ENCODE results near the gene GATAD2B. TPM values are rescaled to one million over a fixed set of nuclear protein-coding genes. Genes with fewer than 3 reads are reported as not detected.

GATAD2B gene
- total and polyA plus RNA-seq, 2 donors (not counting 1 experiment from before 2014, with no cell fraction given), result 4.8 to 5.2 TPM

GRCh38 chr1:153936011-153936802, 13.4 kb upstream of the GATAD2B start:
- Histone ChIP-seq H3K4me3 (replicated peaks in 1 of 4; ENCODE audit: control extremely low read depth in 1 of 4, insufficient read depth in 1 of 4, low read depth in 3 of 4, low read length in 4 of 4) (no peak overlapping the region), H3K27me3 (ENCODE audit: control insufficient read depth, insufficient read depth, low read length) (no peaks in the 10 kb centered on the region), H4K20me1 (ENCODE audit: control insufficient read depth, extremely low read depth, insufficient read depth, low read length) (no peaks in the 10 kb centered on the region), H3K27ac (ENCODE audit: insufficient read depth, low read length) (no peak overlapping the region), H3K9ac (ENCODE audit: insufficient read depth, low read length) (no peak overlapping the region), H3K4me1 (ENCODE audit: control insufficient read depth, extremely low read depth, insufficient read depth, low read length) (no peaks in the 10 kb centered on the region), H3K36me3 (ENCODE audit: control insufficient read depth, insufficient read depth, low read length) (peaks cover 26% of the 10 kb centered on the region), H3K9me3 (ENCODE audit: control insufficient read depth, insufficient read depth, low read depth, low read length) (no peaks in the 10 kb centered on the region), H3K79me2 (ENCODE audit: control insufficient read depth, insufficient read depth, low read length) (no peaks in the 10 kb centered on the region), H3K4me2 (ENCODE audit: extremely low read depth, insufficient read depth, low read length) (no peak overlapping the region), H2AFZ (ENCODE audit: low read length) (no peak overlapping the region)
- DNase-seq (ENCODE audit: low read depth in 2 of 2), result no peak
- TF ChIP-seq CTCF (conservative IDR thresholded peaks at IDR 0.05 in 1 of 2, IDR thresholded peaks at IDR 0.05 in 1 of 2; ENCODE audit: low read depth in 1 of 2, low read length in 2 of 2) (no peak), EZH2 (IDR thresholded peaks at IDR 0.05; ENCODE audit: low read length, missing control alignments) (no peak)

DNA sequence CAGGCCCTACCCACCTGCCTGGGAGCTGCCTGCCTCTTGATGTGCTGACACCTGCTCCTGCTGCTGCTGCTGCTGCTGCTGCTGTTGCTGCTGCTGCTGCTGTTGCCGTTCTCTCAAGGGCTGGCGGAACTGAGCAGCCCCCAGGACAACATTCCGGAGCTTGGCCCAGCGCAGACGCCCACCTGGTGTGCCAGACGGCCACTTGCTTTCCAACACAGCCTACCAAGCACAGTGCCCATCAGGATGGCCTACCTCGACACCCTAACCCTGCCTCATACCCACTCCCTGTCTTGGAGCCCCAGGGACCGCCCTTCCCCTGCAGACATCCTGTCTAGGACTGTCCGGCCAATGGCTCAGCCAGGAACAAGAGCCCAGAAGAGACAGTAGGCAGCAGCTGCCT, 12.0 kb upstream of the GATAD2B start:
- Histone ChIP-seq H3K9me3 (ENCODE audit: control insufficient read depth, insufficient read depth, low read depth, low read length) (no peaks in the 10 kb centered on the region), H3K27ac (ENCODE audit: insufficient read depth, low read length) (no peak overlapping the region), H3K4me2 (ENCODE audit: extremely low read depth, insufficient read depth, low read length) (no peak overlapping the region), H3K9ac (ENCODE audit: insufficient read depth, low read length) (no peak overlapping the region), H2AFZ (ENCODE audit: low read length) (no peak overlapping the region), H3K4me3 (replicated peaks in 1 of 4; ENCODE audit: control extremely low read depth in 1 of 4, insufficient read depth in 1 of 4, low read depth in 3 of 4, low read length in 4 of 4) (no peak overlapping the region), H3K79me2 (ENCODE audit: control insufficient read depth, insufficient read depth, low read length) (no peaks in the 10 kb centered on the region), H3K4me1 (ENCODE audit: control insufficient read depth, extremely low read depth, insufficient read depth, low read length) (no peaks in the 10 kb centered on the region), H4K20me1 (ENCODE audit: control insufficient read depth, extremely low read depth, insufficient read depth, low read length) (no peaks in the 10 kb centered on the region), H3K36me3 (ENCODE audit: control insufficient read depth, insufficient read depth, low read length) (peaks cover 27% of the 10 kb centered on the region), H3K27me3 (ENCODE audit: control insufficient read depth, insufficient read depth, low read length) (no peaks in the 10 kb centered on the region)
- no peak for DNase-seq (ENCODE audit: low read depth in 2 of 2)
- TF ChIP-seq EZH2 (IDR thresholded peaks at IDR 0.05; ENCODE audit: low read length, missing control alignments), result no peak
- no peak for TF ChIP-seq CTCF (conservative IDR thresholded peaks at IDR 0.05 in 1 of 2, IDR thresholded peaks at IDR 0.05 in 1 of 2; ENCODE audit: low read depth in 1 of 2, low read length in 2 of 2)

GRCh38 chr1:153933955-153934354, 11.2 kb upstream of the GATAD2B start:
- H3K4me3 ChIP-seq (replicated peaks in 1 of 4; ENCODE audit: control extremely low read depth in 1 of 4, insufficient read depth in 1 of 4, low read depth in 3 of 4, low read length in 4 of 4), result no peak overlapping the region
- H3K79me2 ChIP-seq (ENCODE audit: control insufficient read depth, insufficient read depth, low read length), result no peaks in the 10 kb centered on the region
- H3K9me3 ChIP-seq (ENCODE audit: control insufficient read depth, insufficient read depth, low read depth, low read length), result no peaks in the 10 kb centered on the region
- H3K36me3 ChIP-seq (ENCODE audit: control insufficient read depth, insufficient read depth, low read length), result peaks cover 24% of the 10 kb centered on the region
- no peak overlapping the region for H3K9ac ChIP-seq (ENCODE audit: insufficient read depth, low read length)
- H4K20me1 ChIP-seq (ENCODE audit: control insufficient read depth, extremely low read depth, insufficient read depth, low read length), result no peaks in the 10 kb centered on the region
- H3K27ac ChIP-seq (ENCODE audit: insufficient read depth, low read length), result no peak overlapping the region
- TF ChIP-seq CTCF (conservative IDR thresholded peaks at IDR 0.05 in 1 of 2, IDR thresholded peaks at IDR 0.05 in 1 of 2; ENCODE audit: low read depth in 1 of 2, low read length in 2 of 2), result no peak
- H3K27me3 ChIP-seq (ENCODE audit: control insufficient read depth, insufficient read depth, low read length), result no peaks in the 10 kb centered on the region
- no peak for DNase-seq (ENCODE audit: low read depth in 2 of 2)
- H2AFZ ChIP-seq (ENCODE audit: low read length), result no peak overlapping the region
- H3K4me2 ChIP-seq (ENCODE audit: extremely low read depth, insufficient read depth, low read length), result no peak overlapping the region
- H3K4me1 ChIP-seq (ENCODE audit: control insufficient read depth, extremely low read depth, insufficient read depth, low read length), result peaks cover 3% of the 10 kb centered on the region

Data from fibroblast of lung (primary cell).